NB4 (cell line): ENCODE measurements around the gene CACNA1A.

Experiments
- DNase-seq: peaks from one replicate; pipeline ENCODE4 v3.0.0; 2010; ENCODE audit warnings: low read depth
- H3K4me3 ChIP-seq: one replicate; pipeline ENCODE4 v1.5.1; 2011; ENCODE audit warnings: mild to moderate bottlenecking, low read depth, low read length, moderate library complexity
- CTCF ChIP-seq: IDR thresholded peaks from one replicate; pipeline ENCODE4 v1.5.1; 2012; ENCODE audit warnings: low read depth, low read length
- MAX ChIP-seq: IDR thresholded peaks from 2 replicates; pipeline ENCODE4 v1.6.1; 2011; ENCODE audit warnings: low read depth, low read length
- MYC ChIP-seq: IDR thresholded peaks from 2 replicates; pipeline ENCODE4 v1.6.1; 2011; ENCODE audit warnings: low read depth, low read length
- POLR2A ChIP-seq: IDR thresholded peaks from 2 replicates; pipeline ENCODE4 v1.6.1; 2011; ENCODE audit warnings: mild to moderate bottlenecking; ENCODE audit not compliant: insufficient read length; ENCODE audit errors: extremely low read depth

The CACNA1A gene

GRCh38 chr19:13241231-13242104, 264.8 kb downstream of the CACNA1A start:
- peak; percentile 43 for DNase-seq
- TF ChIP-seq CTCF (peak; percentile 40), MYC (peak; percentile 31; the same call in 1 of the 2 replicates), POLR2A (no peak), MAX (0 out of 2 replicates have a peak, but pooled peaks have one; percentile 14)
- H3K4me3 ChIP-seq: no peak overlapping the region

- no peak overlapping the region for H3K4me3 ChIP-seq
- no peak for DNase-seq
- no peak for TF ChIP-seq POLR2A
- TF ChIP-seq MYC: no peak
- no peak for TF ChIP-seq CTCF
- TF ChIP-seq MAX: no peak
These were observed 265.8 kb downstream of the CACNA1A start for GRCh38 chr19:13240312-13241022.

GRCh38 chr19:13238891-13239534, 267.3 kb downstream of the CACNA1A start:
- no peak overlapping the region for H3K4me3 ChIP-seq
- DNase-seq: no peak
- TF ChIP-seq CTCF (no peak), MYC (no peak), POLR2A (no peak), MAX (no peak)

GRCh38 chr19:13234518-13234917, 271.8 kb downstream of the CACNA1A start:
- peak; percentile 72 for DNase-seq
- no peak overlapping the region for H3K4me3 ChIP-seq
- TF ChIP-seq MAX (0 out of 2 replicates have a peak, but pooled peaks have one; percentile 21), CTCF (peak; percentile 80), MYC (no peak)

- no peak for TF ChIP-seq MAX
- no peak for TF ChIP-seq POLR2A
- TF ChIP-seq CTCF: no peak
- no peak for DNase-seq
- no peak overlapping the region for H3K4me3 ChIP-seq
These were observed 274.6 kb downstream of the CACNA1A start for GRCh38 chr19:13231663-13232062.
